Inflammatory macrophage treated with lipopolysaccharide for 1 hour (primary cell): ENCODE results near the gene MORN1.
A peak's percentile ranks its signal among the peaks of the same experiment; 100 is the strongest.

Experiments used
- DNase-seq, 2 donors: peaks; one replicate each; pipeline ENCODE4 v3.0.0-alpha.2; 2020 to 2022

Gene MORN1

DNA sequence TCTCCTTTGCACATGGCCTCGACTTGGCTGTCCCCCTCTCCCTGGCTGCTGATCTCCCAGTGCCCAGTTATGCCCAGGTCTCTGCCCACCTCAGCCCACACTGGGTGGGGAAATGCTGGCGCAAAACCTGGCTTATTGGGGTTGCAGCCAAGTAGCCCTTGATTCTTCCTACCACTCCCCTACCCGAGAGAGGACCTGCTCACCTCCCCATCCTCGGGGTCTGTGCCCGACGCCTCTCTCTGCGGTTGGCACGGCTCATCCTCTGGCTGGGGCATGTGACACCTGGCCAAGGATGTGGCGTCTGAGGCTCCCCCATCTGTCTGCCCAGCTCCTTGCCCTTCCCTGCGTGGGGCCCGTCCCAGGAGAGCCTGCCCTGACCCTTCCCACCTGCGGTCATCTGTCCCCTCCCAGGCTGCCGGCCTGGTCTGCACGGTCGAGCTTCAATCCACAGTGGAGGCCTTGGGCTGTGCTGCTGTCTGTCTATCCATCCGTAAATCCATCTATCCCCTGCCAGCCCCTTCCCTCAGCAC lies 27.5 kb upstream of the MORN1 start:
- DNase-seq, result no peak

DNA sequence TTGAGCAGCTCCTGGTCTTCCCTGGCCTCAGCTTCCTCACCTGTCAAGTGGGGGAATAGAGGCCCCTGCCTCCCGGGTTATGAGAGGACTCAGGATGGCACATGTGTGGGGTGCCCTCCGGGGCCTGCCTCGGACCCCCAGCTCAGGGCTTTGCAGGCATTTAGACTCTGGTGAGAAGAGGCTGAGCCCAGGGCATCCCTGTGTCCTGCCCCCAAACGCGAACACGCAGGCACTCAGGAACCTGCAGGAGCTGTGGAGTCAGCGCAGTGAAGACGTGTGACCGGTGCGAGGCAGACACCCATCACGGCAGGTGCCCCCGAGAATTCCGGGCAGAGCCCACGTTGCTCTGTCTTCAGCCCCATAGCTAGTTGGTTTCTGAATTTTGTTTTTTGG lies 26.5 kb upstream of the MORN1 start:
- DNase-seq, result no peak

DNA sequence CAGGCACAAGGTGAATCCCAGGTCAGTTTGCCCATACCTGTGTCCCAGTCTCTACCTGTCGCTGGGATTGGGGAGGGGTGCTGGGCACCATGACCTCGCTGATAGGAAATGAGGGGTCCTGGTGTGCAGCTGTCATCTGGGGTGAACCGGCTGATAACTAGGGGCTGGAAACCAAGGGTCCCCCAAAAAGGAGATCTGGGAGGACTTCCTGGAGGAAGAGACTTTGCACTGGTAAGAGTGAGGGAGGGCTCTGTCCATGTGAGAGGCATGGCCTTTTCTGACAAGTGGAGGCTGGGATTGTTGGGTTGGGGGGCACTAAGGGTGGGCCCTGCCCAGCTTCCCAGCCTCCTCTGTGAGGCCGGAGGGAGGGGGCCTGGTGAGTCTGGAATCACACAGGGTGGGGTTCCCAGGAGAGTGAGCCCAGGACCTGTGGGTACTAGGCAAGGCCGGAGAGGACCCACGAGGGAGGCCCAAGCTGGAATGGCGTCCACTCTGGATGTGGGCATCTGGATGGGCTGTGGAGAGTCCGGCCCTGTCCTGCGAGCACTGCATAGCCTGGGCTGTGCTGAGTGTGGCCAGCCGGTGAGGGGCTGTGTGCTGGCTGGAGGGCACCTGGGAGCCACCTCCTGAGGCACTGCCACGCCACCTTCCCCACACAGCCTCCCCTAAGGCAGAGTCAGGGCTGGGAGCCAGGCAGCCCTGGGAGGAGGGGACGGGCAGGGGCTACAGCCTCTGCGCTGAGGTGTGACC lies 25.9 kb upstream of the MORN1 start:
- DNase-seq, result no peak

DNA sequence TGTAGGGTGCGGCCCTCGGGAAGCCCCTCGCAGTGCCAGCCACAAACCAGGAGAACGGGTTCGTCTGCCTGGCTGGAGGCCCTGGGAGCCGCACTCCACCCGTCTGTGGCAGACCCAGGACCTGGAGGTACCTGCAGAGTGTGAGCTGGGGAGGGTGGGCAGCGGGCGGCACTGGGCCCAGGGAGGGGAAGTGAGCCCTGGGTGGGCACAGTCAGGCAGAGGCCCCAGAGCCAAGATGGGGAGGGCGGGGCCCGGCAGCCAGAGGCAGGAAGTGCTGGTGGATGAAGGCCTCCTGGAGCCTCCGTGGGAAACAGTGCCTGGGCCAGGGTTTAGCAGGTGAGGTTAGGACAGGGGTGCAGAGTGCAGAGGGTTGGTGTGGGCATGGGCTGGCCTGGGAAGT lies 25.0 kb upstream of the MORN1 start:
- DNase-seq, result no peak

DNA sequence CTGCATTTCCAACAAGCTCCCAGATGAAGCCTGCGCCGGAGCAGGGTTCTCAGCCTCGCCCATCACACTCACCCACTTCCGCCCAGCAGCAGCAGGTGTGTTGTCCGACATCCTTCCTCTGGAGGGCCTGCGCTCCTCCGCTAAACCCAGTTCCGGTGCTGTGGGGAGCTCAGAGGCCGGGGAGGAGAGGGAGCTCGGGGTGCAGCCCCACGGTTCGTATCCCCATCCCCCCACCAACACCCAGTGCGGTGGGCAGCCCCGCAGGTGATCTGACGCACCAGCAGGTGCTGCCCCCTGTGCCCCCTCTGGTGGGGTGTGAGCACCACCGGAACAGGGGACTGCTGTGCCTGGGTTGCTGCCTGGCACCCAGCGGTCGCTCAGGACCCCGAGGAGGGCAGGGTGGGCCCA lies 24.5 kb upstream of the MORN1 start:
- no peak for DNase-seq

DNA sequence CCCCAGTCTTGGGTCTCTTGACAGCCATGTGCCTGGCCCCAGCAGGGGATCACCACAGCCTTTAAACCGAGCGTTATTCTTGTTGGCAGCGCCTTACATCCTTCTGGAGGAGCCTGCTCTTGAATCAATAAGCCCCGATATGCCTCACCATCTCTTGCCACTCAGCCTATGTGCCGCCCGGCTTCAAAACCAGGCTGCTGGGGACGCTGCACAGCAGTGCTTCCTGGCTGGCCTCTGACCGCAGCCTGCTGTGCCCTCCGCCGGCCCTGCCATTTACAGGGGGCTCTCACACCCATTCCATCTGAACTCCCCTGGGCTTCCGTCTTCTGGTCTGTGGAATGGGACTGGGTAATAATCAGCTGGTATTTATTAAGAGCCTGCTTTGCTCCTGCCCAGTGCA lies 24.0 kb upstream of the MORN1 start:
- DNase-seq, result no peak

DNA sequence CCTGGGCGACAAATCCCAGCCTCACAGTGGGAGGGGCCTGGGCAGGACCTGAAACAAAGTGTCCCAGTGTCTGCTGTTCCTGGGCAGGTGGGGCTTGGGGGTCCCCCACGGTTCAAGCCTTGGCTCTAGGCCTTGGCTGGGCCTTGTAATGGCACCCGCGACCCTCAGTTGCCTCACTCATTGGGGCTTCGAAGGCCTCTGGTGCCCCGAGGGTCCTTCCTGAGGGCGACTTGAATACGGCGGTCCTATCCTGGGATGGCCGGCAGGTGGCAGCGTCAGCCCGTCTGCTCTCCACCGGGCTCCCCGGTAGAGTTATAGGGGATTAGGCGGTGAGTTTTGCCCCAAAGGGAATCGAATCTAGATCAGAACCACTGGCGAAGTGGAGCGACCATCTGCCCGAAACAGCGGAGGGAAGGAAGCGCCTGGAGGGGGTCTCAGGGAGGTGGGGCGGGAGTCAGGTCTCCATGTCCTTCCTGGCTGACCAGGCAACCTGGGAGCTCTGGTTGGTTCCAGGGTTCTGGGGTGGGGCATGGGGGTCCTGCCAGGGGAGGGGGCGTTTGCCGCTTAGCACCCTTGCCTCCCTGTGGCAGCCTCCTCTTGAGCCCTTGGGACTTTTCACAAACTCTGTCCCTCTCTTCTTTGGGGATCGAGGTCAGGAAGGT lies 23.1 kb upstream of the MORN1 start:
- peak; percentile 31 to 66 for DNase-seq

DNA sequence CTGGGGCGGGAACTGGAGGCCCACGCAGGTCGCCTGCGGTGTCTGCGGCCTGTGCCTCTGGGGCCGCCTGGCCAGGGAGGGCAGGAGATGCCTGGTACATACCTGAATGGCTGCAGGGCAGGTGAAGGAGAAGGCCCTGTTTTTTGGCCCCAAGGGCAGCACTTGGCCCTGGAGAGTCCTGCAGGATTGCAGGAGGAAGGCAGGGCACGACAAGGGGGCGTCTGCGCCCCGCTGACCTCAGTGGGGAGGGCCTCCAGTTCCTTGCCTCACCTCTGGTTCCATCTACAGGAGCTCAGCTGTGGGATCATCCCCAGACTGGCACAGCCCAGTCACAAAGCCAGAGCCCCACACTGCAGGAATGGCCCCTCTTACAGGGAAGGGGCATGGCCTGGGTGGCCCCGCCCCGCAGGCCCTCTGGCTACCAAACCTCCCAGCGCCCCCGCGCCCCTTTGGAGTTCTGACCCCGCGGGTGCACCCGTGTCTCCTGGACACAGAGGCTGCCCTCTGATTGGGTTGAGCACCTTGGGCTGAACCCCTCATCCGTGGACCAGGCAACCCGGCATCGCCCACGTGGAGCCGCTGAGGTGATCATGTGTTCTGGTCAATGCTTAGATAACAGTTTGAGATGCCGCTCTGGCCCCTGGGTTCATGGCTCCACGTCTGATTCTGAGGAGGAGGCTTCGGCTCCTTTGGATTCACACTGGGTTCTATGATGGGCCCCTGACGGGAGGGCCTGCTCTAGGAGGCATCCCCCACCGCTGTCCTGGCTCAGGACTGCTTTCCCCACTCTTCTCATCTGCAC lies 22.3 kb upstream of the MORN1 start:
- DNase-seq, result no peak

DNA sequence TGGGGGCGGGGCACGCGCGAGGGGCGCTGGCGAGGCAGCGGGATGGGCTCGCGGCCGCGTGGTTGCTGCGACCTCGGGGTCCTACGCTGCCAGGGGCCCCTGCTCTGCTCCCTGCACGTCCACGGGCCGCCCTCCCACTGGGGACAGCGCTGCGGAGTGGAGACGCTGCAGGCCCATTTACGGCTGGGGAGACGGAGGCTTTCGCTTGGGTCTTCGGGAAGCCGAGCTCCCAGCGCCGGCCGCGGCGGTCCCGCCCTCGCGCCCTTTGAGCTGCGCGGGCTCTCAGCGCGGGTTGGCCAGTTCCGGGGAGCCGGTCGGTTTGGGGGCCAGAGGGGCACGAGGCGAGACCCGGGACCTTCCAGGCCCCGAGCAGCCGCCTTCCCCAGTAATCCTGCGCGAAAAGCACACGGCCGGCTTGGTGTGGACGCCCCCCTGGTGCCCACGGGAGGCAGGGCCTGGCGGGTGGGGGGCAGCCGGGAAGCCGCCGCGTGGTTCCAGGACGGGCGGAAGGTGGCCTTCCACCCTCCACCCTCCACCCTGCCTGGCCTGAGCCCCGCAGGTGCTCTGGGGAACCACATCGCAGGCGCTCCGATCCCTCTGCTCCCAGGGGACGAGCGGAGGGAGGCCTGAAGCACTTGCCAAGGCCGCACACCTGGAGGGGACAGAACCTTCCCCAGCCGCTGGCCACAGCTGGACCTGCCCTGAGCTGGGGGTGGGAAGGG lies 21.6 kb upstream of the MORN1 start:
- DNase-seq, result no peak

DNA sequence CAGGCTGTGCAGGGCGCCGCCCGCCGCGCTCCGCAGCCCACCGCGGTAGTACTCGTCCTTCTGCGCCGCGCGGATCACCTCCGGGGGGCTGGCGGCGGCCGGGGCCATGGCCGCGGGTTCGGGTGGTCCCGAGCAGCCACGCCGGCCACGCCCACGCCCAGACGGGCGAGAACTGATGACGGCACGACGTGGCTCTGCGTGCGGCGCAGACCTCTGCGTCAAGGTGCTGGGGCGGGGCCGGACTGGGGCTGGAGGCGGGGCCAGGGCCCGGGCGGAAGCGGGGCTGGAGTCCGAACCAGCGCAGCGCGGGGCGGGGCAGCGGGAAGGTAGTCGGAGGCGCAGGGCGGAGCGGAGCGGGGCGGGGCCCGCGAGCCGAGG lies 21.0 kb upstream of the MORN1 start, which contains the start of gene PEX10:
Gene PEX10 (minus strand): TSS at position 170 of the 378 bp plus-strand sequence. CDS start 62 bp downstream, at position 108.
- DNase-seq, result peak; percentile 93 to 98

DNA sequence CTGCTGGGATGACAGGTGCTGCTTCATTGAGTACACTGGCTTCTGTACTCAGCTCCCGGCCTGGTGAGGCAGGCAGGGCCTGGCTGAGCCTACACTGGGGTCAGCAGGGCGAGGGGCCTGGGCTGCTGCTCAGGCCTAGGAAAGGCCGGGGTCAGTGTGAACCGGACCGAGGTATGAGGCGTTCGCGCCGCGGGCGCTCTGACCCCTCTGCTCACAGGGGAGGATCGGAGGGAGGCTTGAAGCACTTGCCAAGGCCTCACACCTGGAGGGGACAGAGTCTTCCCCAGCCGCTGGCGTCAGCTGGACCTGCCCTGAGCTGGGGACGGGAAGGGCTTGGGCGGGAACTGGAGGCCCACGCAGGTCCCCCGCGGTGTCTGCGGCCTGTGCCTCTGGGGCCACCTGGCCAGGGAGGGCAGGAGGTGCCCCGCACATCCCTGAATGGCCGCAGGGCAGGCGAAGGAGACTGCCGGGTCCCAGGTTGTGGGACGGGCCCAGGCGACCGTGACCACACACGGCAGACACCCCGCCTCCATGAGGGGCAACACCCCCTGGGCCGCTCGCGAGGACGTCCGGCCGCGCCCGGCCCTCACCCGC lies 20.5 kb upstream of the MORN1 start:
- DNase-seq, result peak in 1 of 2 donors; percentile 15

DNA sequence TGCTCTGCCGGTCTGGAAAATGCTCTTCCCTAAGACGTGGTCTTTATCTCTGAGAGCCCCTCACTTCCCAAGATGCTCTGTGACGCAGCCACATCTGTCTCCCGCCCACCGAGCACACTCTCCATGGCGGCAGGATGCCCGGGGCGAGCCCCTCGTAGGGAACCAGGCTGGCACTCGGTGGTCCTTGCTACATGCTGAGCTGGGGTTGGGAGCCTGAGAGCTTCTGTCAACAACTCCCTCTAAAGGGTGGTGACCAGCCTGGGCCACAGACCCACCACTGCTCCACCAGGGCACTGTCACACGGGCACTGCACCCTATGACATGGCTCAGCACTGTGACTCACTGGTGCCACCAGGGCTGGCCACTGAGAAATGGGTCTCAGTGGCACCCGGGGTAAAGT lies 18.4 kb upstream of the MORN1 start:
- no peak for DNase-seq

DNA sequence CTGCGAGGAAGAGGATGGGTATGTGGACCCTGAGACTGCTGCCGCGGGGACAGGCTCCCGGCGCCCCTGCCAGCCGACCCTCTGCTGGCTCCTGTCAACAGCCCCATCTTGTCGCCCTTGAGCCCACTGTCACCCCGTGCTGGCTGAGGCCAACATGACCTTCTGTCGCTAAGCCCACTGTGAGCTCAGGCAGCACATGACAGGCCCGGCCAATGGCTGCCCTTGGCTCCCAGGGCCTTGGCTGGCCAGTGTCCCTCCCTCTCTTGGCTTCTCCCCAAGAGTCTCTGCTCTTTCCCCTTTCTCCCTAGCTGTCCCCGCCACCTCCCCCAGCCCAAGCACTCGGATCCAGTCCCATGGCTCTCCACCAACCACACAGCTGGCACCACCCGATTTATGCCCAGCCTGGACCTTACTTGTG lies 17.5 kb upstream of the MORN1 start:
- DNase-seq, result no peak

DNA sequence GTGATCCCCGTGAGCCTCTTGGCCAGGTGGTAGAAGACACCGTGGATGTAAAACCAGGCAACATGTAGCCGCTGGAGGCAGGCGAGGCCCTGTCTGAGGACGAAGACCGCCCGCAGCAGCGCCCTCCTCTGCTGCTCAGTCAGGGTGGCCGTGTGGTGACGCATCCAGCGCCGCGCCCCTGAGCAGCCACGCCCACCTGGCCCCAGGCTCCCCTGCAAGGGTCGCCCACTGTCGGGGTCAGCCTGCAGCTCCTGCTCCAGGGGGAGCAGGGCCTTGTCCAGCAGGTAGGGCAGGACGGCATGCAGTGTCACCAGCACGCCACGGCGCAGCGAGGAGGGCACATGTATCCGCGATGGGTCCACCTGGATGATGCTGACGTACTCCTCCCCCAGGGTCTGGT lies 17.1 kb upstream of the MORN1 start:
- no peak for DNase-seq

DNA sequence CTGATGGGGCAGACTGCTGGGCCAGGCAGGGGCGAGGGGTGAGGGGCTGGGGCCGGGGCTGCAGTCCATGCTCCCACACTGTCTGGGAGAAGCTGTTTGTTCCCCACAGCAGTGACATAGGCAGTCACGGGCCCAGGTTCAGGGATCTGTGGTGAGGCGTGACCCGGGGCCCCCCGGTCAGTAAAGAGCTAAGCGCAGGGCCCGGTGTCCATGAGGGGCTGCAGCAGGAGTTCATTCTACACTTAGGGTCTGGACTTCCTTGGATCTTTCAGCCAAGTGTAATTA lies 16.6 kb upstream of the MORN1 start:
- DNase-seq, result no peak

DNA sequence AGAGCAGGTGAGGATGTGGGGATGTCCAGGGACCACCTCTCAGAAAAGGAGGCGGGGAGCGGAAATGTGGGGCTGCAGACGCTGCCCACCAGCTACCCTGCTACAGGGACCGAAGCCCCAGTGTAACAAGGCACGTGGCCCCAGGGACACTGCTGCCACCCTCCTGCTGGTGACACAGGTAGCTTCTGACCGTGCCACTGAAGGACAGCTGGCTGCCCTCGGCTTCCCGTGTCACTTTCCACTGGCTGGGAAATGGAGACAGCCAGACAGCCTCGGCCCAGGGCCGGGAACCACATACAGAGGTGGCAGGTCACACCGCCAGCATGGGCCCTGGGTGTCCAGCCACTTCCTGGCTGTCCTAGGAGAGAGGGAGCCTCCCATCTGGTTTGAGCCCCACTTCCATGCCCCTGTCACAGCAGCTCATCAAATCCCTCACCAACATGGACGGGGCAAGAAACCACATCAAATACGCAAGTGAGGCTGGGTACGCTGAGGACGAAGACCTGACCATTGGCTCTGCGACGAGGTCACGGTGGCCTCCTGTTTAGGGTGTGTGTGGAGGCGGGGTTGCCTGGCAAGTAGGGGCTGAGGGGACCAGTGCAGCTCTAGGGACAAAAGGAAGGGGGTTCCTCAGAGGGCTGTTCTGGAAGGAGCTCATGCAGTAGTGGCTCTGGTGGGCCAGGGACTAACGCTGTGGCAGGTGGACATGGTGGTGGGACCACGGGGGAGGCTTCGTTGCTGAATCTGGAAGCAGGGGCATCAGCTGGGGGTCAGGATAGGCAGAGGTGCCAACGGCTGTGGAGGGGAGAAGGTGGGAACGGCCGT lies 16.0 kb upstream of the MORN1 start:
- no peak for DNase-seq

DNA sequence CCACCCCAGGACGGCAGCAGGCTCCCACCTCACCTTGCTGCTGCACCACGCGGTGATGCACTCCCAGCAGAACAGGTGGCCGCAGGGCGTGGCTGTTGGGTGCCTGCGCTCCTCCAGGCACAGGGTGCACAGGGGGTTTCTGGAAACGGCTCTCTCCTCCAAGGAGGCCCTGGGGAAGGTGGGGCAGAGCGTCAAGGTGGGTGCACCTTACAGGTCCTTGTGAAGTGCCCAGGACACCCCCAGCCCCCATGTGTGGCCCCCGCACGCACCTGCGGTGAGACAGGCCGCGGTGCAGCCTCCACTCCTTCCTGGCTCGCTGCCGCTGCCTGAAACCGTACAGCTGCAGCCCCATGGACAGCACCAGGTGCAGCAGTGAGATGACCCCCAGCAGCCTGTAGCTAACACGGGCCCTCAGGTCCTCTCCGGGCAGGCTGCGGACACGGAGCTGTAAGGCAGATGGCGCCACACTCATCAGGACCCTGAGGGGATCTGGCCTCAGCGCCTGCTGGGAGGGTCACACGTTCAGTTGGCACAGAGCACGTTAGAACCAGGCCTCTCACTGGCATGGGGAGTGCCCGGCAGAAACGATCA lies 15.2 kb upstream of the MORN1 start:
- no peak for DNase-seq

DNA sequence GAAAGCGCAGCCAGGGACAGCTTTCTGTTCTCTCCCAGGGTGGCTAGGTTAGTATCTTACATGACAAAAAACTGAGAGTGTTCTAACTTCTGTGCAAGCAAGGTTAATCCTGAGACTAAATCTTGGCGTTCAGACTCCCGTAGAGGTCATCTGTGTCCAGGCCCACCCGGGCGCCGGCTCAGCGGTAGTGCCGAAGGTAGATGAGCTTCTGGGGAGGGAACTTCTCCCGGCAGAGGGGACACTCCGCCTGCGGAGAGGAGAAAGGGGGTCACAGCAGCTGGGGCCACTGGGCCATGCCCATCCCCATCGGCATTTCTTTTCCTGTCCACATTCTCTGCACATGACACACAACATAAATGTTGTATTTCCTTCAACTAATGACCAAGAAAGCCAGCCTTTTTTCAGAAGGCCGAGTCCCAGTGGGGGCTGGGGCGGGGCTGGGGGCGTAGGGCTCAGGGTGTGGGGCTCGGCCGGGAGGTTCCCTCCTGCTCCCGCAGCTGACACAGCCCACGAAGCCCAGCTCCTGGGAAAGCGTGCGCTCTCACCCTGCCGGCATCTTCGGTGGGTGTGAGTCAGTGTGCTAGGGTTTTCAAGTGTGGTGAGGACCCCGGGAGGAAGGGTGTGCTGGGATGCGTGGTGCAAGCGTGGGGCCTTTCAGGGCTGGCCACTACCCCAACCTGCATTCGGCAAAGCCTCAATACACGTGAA lies 14.4 kb upstream of the MORN1 start:
- DNase-seq, result no peak

DNA sequence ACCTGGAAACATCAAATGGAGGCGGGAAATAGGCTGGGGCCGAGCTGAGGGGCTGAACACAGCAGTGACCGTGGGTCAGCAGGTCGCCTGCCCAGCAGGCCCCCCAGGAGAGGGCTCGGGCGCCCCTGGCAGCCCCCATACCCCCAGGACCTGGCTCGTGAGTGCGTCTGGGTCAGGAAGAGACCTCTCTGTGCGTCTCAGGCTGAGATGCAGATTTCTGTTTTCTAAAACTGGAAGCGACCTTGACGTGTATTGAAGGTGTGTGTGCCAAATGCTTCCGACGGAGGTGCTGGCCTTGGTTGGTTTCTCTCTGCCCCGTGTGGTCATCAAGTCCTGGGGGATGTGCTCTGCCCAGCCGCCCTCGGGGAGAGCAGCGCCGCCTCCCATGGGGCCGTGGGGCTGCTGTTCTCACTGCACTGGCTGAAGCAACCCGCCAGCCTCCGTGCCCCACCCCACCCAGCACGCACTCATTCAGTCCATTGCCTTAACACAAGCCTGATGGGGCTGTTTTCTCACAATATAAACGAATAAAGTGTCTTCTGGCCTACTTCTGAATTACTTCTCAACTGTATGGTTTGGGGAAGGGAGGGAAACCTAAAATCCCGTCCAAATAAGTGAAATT lies 13.6 kb upstream of the MORN1 start:
- DNase-seq, result no peak
